ENCODE data around the gene RGS14. TPM values are rescaled to one million over a fixed set of nuclear protein-coding genes. Genes with fewer than 3 reads are reported as not detected.

Gene RGS14
- total RNA-seq, 2 donors from 2014 or later, result 9.1 to 10.1 TPM

DNA sequence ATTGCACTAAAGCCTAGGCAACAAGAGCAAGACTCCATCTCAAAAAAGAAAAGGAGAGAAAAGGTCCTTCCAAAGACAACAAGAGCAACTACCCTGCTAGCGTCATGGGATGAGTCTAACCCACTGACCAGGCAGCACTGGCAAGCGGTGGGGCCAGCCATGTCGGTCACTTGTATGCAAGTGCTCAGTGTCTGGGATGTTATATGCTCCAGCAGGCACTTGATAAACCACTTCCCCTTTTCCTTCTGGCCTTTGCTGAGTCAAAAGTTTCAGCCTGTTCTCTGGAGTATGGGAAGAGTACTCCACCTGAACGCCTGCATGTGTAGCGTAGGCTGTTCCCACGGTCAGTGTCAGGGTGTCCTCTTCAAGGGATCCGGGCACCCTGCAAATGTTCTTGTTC lies 36.8 kb upstream of the RGS14 start:
- no peak overlapping the region for H3K4me3 ChIP-seq
- H3K27ac ChIP-seq, result no peak overlapping the region
- H3K36me3 ChIP-seq, result no peaks in the 10 kb centered on the region
- no peak overlapping the region for H3K9ac ChIP-seq (ENCODE audit: low read depth in 2 of 2, low read length in 2 of 2)
- no peak for DNase-seq
- H3K4me1 ChIP-seq, result no peaks in the 10 kb centered on the region
- H3K9me3 ChIP-seq, result no peaks in the 10 kb centered on the region
- H3K27me3 ChIP-seq, result no peaks in the 10 kb centered on the region
- TF ChIP-seq, protein P1, sequence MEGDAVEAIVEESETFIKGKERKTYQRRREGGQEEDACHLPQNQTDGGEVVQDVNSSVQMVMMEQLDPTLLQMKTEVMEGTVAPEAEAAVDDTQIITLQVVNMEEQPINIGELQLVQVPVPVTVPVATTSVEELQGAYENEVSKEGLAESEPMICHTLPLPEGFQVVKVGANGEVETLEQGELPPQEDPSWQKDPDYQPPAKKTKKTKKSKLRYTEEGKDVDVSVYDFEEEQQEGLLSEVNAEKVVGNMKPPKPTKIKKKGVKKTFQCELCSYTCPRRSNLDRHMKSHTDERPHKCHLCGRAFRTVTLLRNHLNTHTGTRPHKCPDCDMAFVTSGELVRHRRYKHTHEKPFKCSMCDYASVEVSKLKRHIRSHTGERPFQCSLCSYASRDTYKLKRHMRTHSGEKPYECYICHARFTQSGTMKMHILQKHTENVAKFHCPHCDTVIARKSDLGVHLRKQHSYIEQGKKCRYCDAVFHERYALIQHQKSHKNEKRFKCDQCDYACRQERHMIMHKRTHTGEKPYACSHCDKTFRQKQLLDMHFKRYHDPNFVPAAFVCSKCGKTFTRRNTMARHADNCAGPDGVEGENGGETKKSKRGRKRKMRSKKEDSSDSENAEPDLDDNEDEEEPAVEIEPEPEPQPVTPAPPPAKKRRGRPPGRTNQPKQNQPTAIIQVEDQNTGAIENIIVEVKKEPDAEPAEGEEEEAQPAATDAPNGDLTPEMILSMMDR (IDR thresholded peaks at IDR 0.05), result no peak
- intact Hi-C loops (cut with DNase I), result no loop called here

DNA sequence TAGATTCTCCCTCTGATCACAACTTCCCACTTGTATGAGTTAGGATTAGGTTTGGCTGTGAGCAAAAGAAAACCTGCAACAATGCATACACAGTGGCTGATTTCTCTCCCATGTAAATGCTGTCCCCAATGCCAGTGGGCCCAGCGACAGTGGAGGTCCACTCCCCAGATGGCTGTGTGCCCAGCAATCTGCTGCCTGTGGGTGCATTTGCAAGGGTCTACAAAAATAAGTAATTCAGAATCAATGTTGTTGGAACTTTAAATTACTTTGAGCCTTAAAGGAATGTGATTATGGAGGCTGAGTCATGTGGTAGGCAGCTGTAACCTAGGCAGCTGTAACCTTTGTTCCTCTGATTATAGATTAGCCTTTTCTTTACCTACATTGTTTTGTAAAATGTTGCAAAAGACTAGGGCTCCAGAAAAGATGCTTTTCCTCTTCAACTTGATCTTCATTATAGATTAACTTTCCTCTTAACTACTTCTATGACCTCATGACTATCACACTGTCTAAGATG lies 31.8 kb upstream of the RGS14 start:
- peak overlapping the region; percentile 22 for H3K27ac ChIP-seq
- TF ChIP-seq, protein P1 (IDR thresholded peaks at IDR 0.05), result no peak
- H3K27me3 ChIP-seq, result no peaks in the 10 kb centered on the region
- no peak overlapping the region for H3K4me3 ChIP-seq
- H3K4me1 ChIP-seq, result no peaks in the 10 kb centered on the region
- no peaks in the 10 kb centered on the region for H3K9me3 ChIP-seq
- intact Hi-C loops (cut with DNase I), result loop anchor here (5.0 kb wide), 1 partner anchor 51 kb away; no protein-coding TSS in a partner anchor
- DNase-seq, result no peak
- H3K36me3 ChIP-seq, result no peaks in the 10 kb centered on the region
- peak overlapping the region in 1 of 2 donors; percentile 34 for H3K9ac ChIP-seq (ENCODE audit: low read depth in 2 of 2, low read length in 2 of 2)

DNA sequence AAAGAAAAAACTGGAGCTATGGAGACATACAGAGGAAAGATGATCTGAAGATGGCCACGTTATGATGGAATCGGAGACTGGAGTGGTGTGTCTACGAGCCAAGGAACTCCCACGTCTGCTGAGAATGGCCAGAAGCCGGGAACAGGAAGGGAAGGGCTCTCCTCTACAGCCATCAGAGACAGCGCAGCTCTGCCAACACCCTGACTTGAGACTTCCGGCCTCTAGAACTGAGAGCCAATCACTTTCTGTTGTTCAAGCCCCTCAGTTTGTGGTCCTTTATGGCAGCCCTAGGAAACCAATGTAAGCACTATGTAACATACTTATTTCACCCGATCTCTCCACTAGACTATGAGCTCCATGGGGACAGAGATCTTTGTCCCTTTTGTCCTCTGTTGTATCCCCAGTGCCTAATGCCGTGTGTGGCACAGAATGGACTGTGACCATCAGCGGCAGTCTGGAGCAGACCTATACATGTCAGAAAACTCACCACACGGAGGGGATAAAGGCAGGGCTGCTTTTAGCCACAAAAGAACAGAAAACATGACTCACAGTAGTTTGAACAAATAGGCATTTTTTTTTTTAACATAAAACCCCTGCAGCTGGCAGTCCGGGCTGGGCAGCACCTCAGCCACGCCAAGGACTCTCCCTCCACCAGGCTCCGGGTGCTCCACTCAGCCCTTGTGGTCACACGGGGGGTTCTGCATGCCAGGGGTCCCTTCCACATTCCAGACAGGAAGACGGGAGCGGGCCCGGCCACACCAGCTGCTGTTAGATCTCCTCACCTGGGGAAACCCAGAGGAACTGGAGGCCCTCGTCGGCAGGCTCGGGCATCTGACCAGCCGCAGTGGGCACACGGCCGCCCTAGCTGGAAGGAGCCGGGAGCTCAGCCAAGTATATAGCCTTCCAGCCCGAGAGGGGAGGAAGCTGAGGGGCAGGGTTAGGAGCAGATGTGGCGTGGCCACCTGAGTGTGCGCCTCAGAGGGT lies 29.9 kb upstream of the RGS14 start:
- Histone ChIP-seq H3K27me3 (no peaks in the 10 kb centered on the region), H3K27ac (no peak overlapping the region), H3K9ac (ENCODE audit: low read depth in 2 of 2, low read length in 2 of 2) (no peak overlapping the region), H3K4me1 (no peaks in the 10 kb centered on the region), H3K4me3 (no peak overlapping the region), H3K36me3 (peaks cover 12% of the 10 kb centered on the region), H3K9me3 (no peaks in the 10 kb centered on the region)
- intact Hi-C loops (cut with DNase I), result loop anchor here (5.0 kb wide), 1 partner anchor 49 kb away; no protein-coding TSS in a partner anchor
- no peak for DNase-seq
- TF ChIP-seq, protein P1 (IDR thresholded peaks at IDR 0.05), result no peak

DNA sequence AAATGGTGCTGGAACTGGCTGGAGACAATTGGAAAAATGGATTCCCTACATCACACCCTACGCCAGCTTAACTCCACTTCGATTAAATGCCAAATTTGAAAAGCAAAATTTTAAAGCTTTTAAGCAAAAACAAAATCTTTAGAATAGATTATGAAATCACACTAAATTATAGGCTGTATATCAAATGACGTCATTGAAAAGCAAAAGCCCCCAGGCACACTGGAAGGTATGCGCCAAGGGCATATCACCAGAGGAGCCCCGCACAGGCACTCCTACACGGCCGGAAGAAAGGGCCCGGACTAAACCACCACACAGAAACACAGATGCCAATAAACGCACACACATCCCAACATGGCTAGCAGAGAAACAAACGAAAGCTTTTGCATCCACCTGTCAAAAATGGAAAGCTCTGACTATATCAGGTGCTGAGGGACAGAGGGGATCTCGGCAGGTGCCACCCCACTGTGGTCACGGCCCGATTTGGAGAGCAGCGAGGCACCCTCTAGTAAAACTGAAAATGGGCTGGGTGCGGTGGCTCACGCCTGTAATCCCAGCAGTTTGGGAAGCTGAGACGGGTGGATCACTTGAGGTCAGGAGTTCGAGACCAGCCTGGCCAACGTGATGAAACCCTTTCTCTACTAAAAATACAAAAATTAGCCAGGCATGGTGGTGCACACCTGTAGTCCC lies 29.0 kb upstream of the RGS14 start:
- Histone ChIP-seq H3K4me3 (no peak overlapping the region), H3K27ac (no peak overlapping the region), H3K4me1 (no peaks in the 10 kb centered on the region), H3K9me3 (no peaks in the 10 kb centered on the region), H3K9ac (ENCODE audit: low read depth in 2 of 2, low read length in 2 of 2) (no peak overlapping the region), H3K36me3 (peaks cover 20% of the 10 kb centered on the region), H3K27me3 (no peaks in the 10 kb centered on the region)
- TF ChIP-seq, protein P1 (IDR thresholded peaks at IDR 0.05), result no peak
- DNase-seq, result no peak
- intact Hi-C loops (cut with DNase I), result loop anchor here (5.0 kb wide), 1 partner anchor 49 kb away; no protein-coding TSS in a partner anchor

DNA sequence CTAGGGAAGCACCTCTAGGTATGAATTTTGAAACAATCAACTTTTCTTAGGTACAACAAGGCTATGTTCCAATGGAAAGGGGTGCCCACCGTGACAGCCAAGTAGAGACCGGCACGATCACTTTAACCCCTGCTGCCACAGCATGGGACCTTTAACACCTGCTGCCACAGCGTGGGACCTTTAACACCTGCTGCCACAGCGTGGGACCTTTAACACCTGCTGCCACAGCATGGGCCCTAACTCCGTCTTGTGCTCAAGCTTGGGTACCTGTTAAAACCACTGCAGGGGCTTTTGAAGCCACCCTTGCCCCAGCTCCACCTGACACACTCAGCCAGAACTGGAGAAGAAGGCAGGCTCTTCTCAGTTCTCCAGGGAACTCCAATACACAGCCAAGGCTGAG lies 27.8 kb upstream of the RGS14 start:
- peaks cover 22% of the 10 kb centered on the region for H3K36me3 ChIP-seq
- intact Hi-C loops (cut with DNase I), result loop anchor here (5.0 kb wide), 1 partner anchor 47 kb away; no protein-coding TSS in a partner anchor
- no peaks in the 10 kb centered on the region for H3K4me1 ChIP-seq
- no peak overlapping the region for H3K9ac ChIP-seq (ENCODE audit: low read depth in 2 of 2, low read length in 2 of 2)
- H3K4me3 ChIP-seq, result no peak overlapping the region
- no peaks in the 10 kb centered on the region for H3K9me3 ChIP-seq
- no peak overlapping the region for H3K27ac ChIP-seq
- no peak for DNase-seq
- TF ChIP-seq, protein P1 (IDR thresholded peaks at IDR 0.05), result no peak
- H3K27me3 ChIP-seq, result no peaks in the 10 kb centered on the region
